Keratinocyte (primary cell): Measurements from ENCODE around the gene FGF19. TPM values are rescaled to one million over a fixed set of nuclear protein-coding genes. Genes with fewer than 3 reads are reported as not detected.

Source experiments
- DNase-seq: peaks from one replicate; pipeline ENCODE4 v3.0.0-alpha.2; 2011; ENCODE audit warnings: low read depth, missing footprints, low spot score
- FAIRE-seq: peaks from 2 replicates; lab custom pipeline; 2011; peaks lifted over from hg19 to GRCh38; lab: Jason Lieb, UNC
- H2AFZ ChIP-seq: 2 replicates; pipeline ENCODE4 v1.6.0; 2012; ENCODE audit warnings: low read length, control low read depth, inconsistent platforms; ENCODE audit not compliant: control insufficient read depth
- H3K27ac ChIP-seq: 2 replicates; pipeline ENCODE4 v1.5.1; 2011; ENCODE audit warnings: low read length; ENCODE audit not compliant: control insufficient read depth, insufficient read depth
- H3K27me3 ChIP-seq: 3 replicates; pipeline ENCODE4 v1.6.0; 2011; ENCODE audit warnings: low read length; ENCODE audit not compliant: control insufficient read depth, insufficient read depth; ENCODE audit errors: extremely low read depth
- H3K36me3 ChIP-seq, 2 experiments: 2 replicates in 1 of 2; 3 replicates in 1 of 2; pipeline ENCODE4 v1.5.1; 2011; ENCODE audit warnings: low read length in 2 of 2, mild to moderate bottlenecking in 1 of 2; ENCODE audit not compliant: control insufficient read depth in 2 of 2, insufficient read depth in 2 of 2; ENCODE audit errors: extremely low read depth in 1 of 2
- H3K4me1 ChIP-seq: 3 replicates; pipeline ENCODE4 v1.5.1; 2011; ENCODE audit warnings: low read length; ENCODE audit not compliant: control insufficient read depth, insufficient read depth; ENCODE audit errors: extremely low read depth
- H3K4me2 ChIP-seq: 3 replicates; pipeline ENCODE4 v1.6.0; 2011; ENCODE audit warnings: low read depth, low read length; ENCODE audit not compliant: control insufficient read depth, insufficient read depth; ENCODE audit errors: extremely low read depth
- H3K4me3 ChIP-seq, 3 experiments: fragments of 200-600 bp in 1 of 3; sonication (generic) in 1 of 3; 2 replicates in 2 of 3; 3 replicates in 1 of 3; pipeline ENCODE4 v1.5.1; 2011 to 2016; ENCODE audit warnings: low read length in 3 of 3, mild to moderate bottlenecking in 3 of 3, control low read depth in 2 of 3, inconsistent platforms in 1 of 3, low read depth in 1 of 3, mixed read lengths in 1 of 3, mixed run types in 1 of 3, moderate library complexity in 1 of 3; ENCODE audit not compliant: control insufficient read depth in 2 of 3, insufficient read depth in 2 of 3; ENCODE audit errors: extremely low read depth in 1 of 3
- H3K79me2 ChIP-seq: 2 replicates; pipeline ENCODE4 v1.6.0; 2012; ENCODE audit warnings: low read length; ENCODE audit not compliant: control insufficient read depth, insufficient read depth
- H3K9ac ChIP-seq: 3 replicates; pipeline ENCODE4 v1.6.0; 2011; ENCODE audit warnings: low read length; ENCODE audit not compliant: control insufficient read depth, insufficient read depth; ENCODE audit errors: extremely low read depth
- H3K9me1 ChIP-seq: 3 replicates; pipeline ENCODE4 v1.6.0; 2011; ENCODE audit warnings: low read length; ENCODE audit not compliant: control insufficient read depth, insufficient read depth; ENCODE audit errors: extremely low read depth
- H3K9me3 ChIP-seq: 2 replicates; pipeline ENCODE4 v1.5.1; 2012; ENCODE audit warnings: low read depth, low read length; ENCODE audit not compliant: control insufficient read depth
- H4K20me1 ChIP-seq: 3 replicates; pipeline ENCODE4 v1.6.0; 2011; ENCODE audit warnings: low read length; ENCODE audit not compliant: control insufficient read depth, insufficient read depth; ENCODE audit errors: extremely low read depth
- CTCF ChIP-seq, 3 experiments: IDR thresholded peaks in 1 of 3; conservative IDR thresholded peaks in 1 of 3; optimal IDR thresholded peaks in 1 of 3; 2 replicates in 2 of 3; 3 replicates in 1 of 3; pipeline versions ENCODE3 to v1.5.1; 2011; ENCODE audit warnings: low read length in 3 of 3, mild to moderate bottlenecking in 3 of 3, moderate library complexity in 2 of 3, control low read depth in 1 of 3, inconsistent platforms in 1 of 3; ENCODE audit not compliant: insufficient read depth in 2 of 3; ENCODE audit errors: extremely low read depth in 1 of 3
- EZH2 ChIP-seq: IDR thresholded peaks from one replicate; pipeline ENCODE4 v1.6.1; 2012; ENCODE audit warnings: inconsistent platforms, mild to moderate bottlenecking, low read length, moderate library complexity
- dilution Hi-C: fragments of 300-500 bp; cut with MboI; formaldehyde crosslinking; loops from one replicate; pipeline ENCODE4 v1.7.0; 2020; ENCODE audit warnings: low sequenced_read_pairs; ENCODE audit not compliant: extremely low pct_ligation_motif_present
- polyA plus RNA-seq, 5 experiments: library from polyadenylated mRNA; depleted of rRNA in 3 of 5; stranded (reverse) in 3 of 5; stranded (forward) in 1 of 5; unstranded in 1 of 5; fragments of >200 nt; gene quantifications; 1 replicate in 1 of 5; 2 replicates in 3 of 5; 3 replicates in 1 of 5; pipeline versions ENCODE4 v1.2.1 to v1.2.3, GENCODE V29; 2011 to 2012; ENCODE audit warnings: missing spikeins in 2 of 5, low read depth in 1 of 5, low replicate concordance in 1 of 5

FGF19 gene
- polyA plus RNA-seq, 1 donor (not counting 4 experiments of a cell fraction or from before 2014, with no cell fraction given): 0.08 TPM

DNA sequence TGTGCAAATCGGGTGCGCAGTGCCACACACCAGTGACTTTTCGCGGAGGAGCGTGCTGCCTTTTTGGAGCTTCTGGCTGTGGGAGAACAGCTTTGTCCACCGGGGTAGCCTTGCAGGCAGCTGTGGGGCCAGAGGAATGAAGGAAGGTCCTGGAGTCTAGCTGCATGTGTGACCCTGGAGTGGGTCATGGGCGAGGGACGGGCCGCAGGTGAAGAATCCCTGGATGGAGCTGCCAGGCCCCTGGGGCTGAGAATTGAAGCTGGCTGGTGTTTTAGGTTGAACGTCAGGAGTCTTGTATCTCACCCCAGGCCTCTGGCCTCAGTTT, 54.3 kb downstream of the FGF19 start:
- no peak for TF ChIP-seq EZH2
- Histone ChIP-seq H3K27me3 (no peaks in the 10 kb centered on the region), H3K79me2 (peaks cover 37% of the 10 kb centered on the region), H4K20me1 (peaks cover 24% of the 10 kb centered on the region), H2AFZ (no peak overlapping the region), H3K9me3 (no peaks in the 10 kb centered on the region), H3K36me3 (peaks cover 46 to 47% of the 10 kb centered on the region in 2 experiments), H3K27ac (no peak overlapping the region), H3K4me2 (no peak overlapping the region), H3K4me1 (no peaks in the 10 kb centered on the region), H3K9ac (no peak overlapping the region), H3K4me3 (no peak overlapping the region), H3K9me1 (peaks cover 2% of the 10 kb centered on the region)
- FAIRE-seq (no peak), DNase-seq (no peak)
- dilution Hi-C loops: no loop called here

- H3K9me3 ChIP-seq: no peaks in the 10 kb centered on the region
- DNase-seq: no peak
- peaks cover 43% of the 10 kb centered on the region for H3K79me2 ChIP-seq
- FAIRE-seq: no peak
- no peak overlapping the region for H3K9ac ChIP-seq
- dilution Hi-C loops: no loop called here
- no peak overlapping the region for H3K27ac ChIP-seq
- H3K4me3 ChIP-seq: no peak overlapping the region
- H3K36me3 ChIP-seq: peaks cover 51 to 52% of the 10 kb centered on the region in 2 experiments
- TF ChIP-seq CTCF (optimal IDR thresholded peaks at IDR 0.05 in 1 of 3, IDR thresholded peaks at IDR 0.05 in 1 of 3, conservative IDR thresholded peaks at IDR 0.05 in 1 of 3; ENCODE audit: extremely low read depth in 1 of 3, insufficient read depth in 2 of 3, low read length in 3 of 3): no peak
- TF ChIP-seq EZH2: no peak
- H3K27me3 ChIP-seq: no peaks in the 10 kb centered on the region
- peaks cover 2% of the 10 kb centered on the region for H3K9me1 ChIP-seq
- no peak overlapping the region for H2AFZ ChIP-seq
- H3K4me2 ChIP-seq: no peak overlapping the region
- H4K20me1 ChIP-seq: peaks cover 30% of the 10 kb centered on the region
- peaks cover 3% of the 10 kb centered on the region for H3K4me1 ChIP-seq
Measured at GRCh38 chr11:69648679-69649575, 54.9 kb downstream of the FGF19 start.

Other genes starting within 250 kb of the FGF19 start
- not detected in 3 replicates for gene LINC01488, start 222.4 kb downstream of the FGF19 start, polyA plus RNA-seq
- gene CCND1, start 62.9 kb downstream of the FGF19 start, polyA plus RNA-seq: 124 to 216 TPM (median 193 TPM) in 3 replicates
- 19.8 to 24.3 TPM (median 22.9 TPM) in 3 replicates for gene LTO1, start 28.7 kb downstream of the FGF19 start, polyA plus RNA-seq
- not detected in 3 replicates for gene FGF4, start 71.3 kb upstream of the FGF19 start, polyA plus RNA-seq
- gene FGF3, start 115.4 kb upstream of the FGF19 start, polyA plus RNA-seq: not detected in 3 replicates